CD4-positive, alpha-beta T cell treated with Interleukin-12 subunit alpha and Interleukin-12 subunit beta, for 1 hour (primary cell): ENCODE data around the gene NCBP2L.

Experiments
- DNase-seq: peaks from one replicate; pipeline ENCODE4 v3.0.0-alpha.2; 2020

NCBP2L gene

GRCh38 chrX:107777536-107777832 lies at the start of gene NCBP2L:
Gene NCBP2L, plus strand, starts transcription at chrX:107777733. Its CDS starts 16,488 bp downstream, at chrX:107794221.
- no peak for DNase-seq

DNA sequence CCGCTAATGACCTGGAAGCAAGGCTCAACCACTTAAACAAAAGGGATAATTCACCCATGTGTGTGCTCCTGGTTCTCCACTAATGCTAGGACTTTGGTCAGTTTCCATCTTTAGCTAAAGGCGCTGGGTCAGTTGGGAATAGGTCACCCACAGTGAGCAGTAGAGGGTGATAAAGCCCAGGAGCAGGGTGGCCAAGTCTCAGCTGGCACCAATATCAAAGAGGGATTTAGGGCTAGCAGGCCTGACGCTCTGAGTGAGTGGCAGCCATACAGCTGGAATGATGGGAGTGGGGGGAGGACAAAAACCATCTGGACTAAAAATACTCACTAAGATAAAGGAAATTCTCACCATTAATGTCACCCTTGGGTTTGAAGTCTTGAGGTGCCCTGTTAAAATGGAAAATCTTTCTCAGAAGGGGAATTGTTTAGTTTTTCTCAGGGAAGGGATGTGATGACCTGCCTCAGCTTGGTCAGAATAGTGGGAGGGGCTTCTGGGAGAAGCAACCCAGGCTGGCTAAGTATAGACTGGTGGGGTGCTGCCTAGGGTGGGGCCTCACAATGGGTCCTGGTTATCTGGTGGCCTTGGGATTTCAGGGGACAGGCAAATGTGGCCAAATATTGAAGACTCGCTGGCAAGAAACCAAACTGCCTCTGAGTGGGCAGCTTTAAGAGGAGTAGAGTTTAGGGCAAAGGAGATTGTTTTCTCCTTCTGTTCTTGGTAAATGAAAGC lies 49.0 kb upstream of the NCBP2L start:
- no peak for DNase-seq

- DNase-seq, result no peak
Measured at GRCh38 chrX:107729558-107730297, 47.8 kb upstream of the NCBP2L start.

DNA sequence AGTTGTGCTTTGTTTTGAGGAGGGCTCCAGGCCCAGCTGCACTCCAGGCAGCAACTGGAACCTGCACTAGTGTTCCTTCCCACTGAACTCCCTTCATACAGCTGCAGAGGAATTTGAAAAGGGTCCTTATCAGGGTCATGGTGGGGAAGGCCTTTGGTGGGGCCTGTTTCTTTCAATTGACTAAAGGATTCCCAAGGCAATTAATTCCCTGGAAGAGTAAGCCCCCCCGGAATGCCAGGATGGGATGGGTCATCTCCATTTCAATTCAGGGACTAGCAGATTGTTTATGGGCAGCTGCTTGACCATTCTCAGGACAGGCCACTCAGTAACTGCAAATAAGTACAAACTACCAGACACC lies 47.3 kb upstream of the NCBP2L start:
- no peak for DNase-seq

DNA sequence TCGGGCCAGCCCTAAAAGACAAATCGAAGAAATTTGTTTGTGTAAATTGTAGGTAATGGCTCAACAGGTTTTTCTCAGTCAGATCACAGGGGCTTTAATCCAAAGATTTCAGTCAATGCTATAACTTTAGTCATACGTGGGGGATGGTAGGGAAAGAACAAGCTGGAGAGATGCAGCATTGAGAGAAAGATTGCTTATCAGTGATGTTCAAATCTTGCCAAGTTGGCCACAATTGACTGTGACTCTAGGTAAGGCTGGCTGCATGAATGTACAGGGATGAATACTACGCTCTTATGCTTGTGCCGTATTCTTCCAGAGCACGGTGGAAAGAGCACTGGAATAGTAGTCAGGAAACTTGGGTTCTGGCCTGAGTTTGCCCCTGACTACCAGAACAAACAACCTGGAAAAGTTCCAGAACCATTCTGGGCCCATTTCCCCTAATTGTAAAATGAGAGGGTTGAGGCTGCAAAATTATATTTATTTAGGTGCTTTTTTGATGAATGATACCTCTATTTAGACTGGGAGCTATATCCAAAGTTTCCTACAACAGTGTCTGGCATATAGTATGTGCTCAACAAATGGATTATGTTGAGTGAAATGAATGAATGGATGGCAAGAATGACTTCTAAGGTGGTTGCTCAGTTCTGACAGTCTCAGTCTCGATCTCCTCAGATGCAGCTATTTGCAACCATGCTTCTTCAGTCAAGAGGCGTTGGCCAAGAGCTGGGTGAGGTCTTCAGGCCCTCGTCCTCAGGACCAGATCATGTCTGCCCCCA lies 46.4 kb upstream of the NCBP2L start:
- no peak for DNase-seq

DNA sequence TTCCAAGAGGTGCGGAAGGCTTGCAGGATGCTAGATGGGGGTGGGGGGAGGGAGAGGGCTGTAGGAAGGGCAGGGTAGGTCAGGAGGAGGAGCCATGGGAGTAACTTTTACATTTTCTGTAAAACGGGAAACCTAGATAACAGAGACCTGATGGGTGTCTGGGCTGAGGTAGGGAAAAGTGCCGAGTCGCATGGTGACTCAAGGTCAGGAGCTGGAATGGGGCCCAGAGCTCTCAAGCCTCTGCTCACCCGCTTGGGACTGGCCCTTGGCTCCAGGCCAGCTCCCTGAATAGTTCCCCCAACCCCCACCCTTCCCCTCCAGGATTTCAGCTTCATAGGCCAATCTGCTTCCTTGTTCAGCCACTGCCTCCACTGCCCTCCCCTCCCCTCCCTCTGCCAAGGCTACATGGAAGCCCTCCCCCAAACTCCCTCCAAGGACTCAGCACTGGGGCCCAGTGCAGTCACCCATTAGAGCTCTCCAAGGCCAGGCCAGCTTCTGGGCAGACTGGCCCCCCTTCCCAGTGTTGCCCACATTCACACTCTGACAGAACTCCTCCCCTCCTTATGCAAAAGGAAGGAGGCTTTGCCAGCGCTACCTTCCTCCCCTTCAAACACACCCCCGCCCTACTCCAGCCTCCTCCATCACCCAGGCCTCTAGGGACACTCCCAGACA lies 45.6 kb upstream of the NCBP2L start:
- no peak for DNase-seq

DNA sequence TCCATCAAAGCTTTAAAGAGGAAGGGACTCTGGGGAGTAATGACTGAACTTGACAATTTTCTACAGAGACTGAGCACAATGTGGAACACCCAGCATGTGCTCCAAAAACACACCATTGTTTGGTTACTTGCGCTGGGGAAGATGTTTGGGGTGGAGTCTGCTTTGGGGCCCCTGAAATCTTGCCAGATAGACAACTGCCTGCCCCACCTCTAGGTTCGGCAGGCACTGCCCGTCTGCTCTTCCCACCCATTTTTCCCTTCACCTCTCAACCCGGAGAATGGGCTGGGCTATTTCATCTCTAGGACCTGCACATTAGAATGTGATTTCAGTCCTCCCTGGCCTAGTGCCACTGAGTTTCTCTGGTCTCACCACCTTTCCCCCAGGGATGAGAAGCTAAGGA lies 43.8 kb upstream of the NCBP2L start:
- DNase-seq, result no peak

DNA sequence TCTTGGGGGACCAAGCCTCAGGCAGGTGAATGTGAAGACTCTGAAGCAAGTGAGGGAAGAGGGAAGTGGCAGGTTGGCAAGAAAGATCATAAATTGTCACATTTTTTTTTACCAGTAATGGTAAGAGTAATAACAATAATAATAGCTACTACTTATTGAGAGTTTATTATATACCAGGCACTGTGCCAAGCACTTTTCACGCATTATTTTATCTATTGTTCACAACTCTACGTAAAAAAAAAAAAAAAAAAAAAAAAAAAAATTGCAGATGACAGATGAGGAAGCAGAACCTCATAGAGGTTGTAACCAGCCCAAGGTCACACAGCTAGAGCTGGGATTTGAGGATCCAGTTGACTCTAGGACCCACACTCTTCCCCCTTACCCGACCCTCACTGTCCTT lies 42.9 kb upstream of the NCBP2L start:
- no peak for DNase-seq

GRCh38 chrX:107736781-107737531 lies 40.6 kb upstream of the NCBP2L start:
- no peak for DNase-seq

DNA sequence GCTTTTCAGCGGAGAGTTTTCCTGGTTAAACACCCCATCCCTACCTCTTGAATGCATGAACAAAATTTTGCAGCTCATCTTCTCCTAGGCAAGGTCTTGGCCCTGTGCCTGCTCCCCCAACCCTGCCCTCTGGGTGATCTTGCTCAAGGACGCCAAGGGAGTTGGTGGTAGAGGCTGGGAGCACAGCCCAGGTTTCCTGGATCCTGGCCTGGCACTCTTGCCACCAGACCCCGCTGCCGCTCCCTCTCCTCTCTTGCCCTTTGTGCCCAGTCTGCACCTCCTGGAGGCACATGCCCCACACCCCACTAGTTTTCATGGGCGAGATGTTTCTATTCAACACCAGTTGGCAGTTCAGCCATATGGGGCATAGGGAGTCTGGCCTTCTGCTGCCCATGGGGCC lies 39.3 kb upstream of the NCBP2L start:
- DNase-seq, result no peak

DNA sequence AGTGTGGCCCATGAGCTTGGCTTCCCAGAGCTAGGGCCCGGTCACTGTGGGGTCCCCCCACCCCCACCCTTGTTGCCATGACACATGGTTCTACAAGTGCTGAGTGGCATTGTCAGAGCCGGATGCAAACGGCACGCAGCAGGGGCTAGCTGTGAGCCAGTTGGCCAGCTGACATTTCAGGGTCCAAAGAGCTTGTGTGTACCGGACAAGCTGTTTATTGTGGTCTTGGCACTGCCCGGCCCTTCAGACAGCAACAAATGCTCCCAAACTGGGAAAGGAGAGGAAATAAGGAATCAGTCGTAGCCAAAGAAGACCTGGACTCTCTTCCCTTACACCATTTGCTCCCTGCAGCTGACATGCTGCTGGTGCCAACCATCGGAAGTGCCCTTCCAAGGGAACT lies 38.8 kb upstream of the NCBP2L start:
- DNase-seq, result no peak

GRCh38 chrX:107739541-107739940 lies 38.0 kb upstream of the NCBP2L start:
- DNase-seq, result no peak

DNA sequence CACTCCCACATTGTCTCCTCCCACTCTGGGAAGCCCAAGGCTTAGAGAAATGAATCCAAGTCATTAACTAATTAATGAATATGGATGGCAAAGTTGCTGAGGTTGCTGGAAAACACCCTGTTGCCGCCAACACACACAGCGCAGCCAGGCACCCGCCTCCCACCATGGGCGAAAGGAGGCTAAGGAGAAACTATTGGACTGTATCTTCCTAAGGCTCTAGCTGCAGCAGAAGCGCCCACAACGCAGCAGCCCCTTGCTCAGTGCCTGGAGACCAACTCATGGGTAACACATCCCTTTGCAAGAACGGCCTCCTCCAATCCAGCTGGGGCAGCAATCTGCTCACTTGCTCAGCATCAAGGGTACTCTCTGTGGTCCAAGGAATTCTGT lies 36.1 kb upstream of the NCBP2L start:
- no peak for DNase-seq

DNA sequence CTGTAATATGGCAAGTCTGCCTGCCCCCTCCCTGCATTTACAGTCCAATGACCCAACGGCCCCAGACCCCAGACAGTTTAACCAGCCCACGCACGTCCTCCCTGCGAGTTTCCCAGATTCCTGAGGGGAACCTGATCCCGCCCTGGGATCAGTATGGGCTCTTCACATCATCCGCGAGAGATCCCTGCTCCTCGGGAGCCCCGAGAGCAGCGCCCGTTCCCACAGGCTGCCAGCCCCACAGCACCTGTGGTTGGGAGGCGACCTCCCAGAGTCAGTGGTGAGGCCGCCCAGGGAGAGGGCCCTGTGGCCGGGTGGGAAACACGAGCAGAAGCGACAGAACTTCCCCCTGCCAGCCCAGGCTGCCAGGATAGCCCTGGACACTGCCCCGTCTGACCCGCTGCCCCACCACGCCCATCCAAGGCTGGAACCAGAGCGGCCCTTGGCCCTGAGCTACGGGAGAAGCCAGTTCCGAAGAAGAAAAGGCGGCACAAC lies 34.8 kb upstream of the NCBP2L start:
- no peak for DNase-seq

- DNase-seq, result no peak
Measured at GRCh38 chrX:107743995-107744394, 33.5 kb upstream of the NCBP2L start.

DNA sequence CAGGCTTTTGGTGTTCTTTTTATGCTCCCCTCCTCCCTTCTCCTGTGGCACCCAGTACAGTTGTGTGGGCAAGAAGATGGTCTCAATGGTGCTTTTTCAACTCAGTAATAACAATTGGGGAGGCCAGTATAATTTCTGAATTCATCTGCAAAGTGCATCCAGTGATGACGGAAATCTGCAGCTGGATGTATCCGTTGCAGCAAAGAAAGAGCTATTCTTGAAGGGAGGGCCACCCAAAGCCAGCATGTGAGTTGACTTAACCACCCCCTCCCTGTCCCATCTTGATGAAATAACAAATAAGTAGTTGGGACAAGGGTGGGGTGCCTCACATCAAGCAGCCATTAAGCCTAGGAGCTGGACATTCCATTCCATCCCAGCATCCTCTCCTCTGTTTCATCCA lies 32.7 kb upstream of the NCBP2L start:
- DNase-seq, result no peak

DNA sequence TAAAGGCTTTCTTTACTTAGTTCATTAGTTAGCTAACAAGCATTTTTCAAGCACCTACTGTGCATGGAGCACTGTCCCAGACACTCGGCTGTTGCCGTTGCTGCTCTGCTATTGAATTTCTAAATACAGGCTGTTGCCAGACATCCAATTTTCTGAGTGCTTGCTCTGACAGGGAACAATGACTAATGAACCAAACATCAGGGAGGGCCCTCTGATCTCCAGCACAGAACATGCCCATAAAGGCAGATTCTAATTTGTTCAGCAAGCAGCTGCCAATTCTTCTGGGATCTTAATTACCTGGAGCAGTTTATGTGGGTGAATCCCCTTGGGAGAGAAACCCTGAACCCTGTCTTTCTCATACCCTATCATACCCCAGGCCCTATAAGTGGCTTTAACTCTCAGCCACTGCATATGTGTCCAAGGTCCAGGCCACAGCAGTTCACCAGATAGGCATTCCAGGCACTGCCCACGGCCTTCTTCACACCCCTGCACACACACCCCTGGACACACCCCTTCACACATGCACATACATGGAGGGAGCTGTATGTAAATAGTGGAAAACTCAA lies 29.9 kb upstream of the NCBP2L start:
- no peak for DNase-seq

- DNase-seq, result no peak
Measured at GRCh38 chrX:107748506-107748905, 29.0 kb upstream of the NCBP2L start.

- DNase-seq, result no peak
Measured at GRCh38 chrX:107750263-107750662, 27.3 kb upstream of the NCBP2L start.

GRCh38 chrX:107750861-107751445 lies 26.6 kb upstream of the NCBP2L start:
- DNase-seq, result no peak

- DNase-seq, result no peak
Measured at GRCh38 chrX:107752043-107752442, 25.5 kb upstream of the NCBP2L start.

GRCh38 chrX:107752714-107753113 lies 24.8 kb upstream of the NCBP2L start:
- no peak for DNase-seq
